Activated effector memory CD4-positive, alpha-beta T cell treated with Interleukin-2 at 50 U/mL for 16 hours (primary cell): Measurements from ENCODE around the gene CFHR5.
"Not testable (repeated sequence)": the region's sequence is repeated elsewhere in the genome, so short reads cannot be mapped to it uniquely, and the experiment has no call there.

Experiments
- DNase-seq: peaks from one replicate; pipeline ENCODE4 v3.0.0-alpha.2; 2020

CFHR5 gene

DNA sequence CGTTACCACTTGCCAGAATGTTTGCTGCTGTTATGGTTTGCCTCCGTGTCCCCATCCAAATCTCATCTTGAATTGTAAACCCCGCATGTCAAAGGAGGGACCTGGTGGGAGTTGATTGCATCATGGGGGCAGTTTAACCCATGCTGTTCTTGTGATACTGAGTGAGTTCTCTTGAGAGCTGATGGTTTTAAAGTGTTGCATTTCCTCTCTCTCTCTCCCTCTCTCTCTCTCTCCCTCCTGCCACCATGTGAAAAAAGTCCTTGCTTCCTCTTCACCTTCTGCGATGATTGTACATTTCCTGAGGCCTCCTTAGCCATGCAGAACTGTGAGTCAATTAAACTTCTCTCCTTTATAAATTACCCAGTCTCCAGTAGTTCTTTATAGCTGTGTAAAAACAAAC, 44.4 kb downstream of the CFHR5 start:
- no peak for DNase-seq

DNA sequence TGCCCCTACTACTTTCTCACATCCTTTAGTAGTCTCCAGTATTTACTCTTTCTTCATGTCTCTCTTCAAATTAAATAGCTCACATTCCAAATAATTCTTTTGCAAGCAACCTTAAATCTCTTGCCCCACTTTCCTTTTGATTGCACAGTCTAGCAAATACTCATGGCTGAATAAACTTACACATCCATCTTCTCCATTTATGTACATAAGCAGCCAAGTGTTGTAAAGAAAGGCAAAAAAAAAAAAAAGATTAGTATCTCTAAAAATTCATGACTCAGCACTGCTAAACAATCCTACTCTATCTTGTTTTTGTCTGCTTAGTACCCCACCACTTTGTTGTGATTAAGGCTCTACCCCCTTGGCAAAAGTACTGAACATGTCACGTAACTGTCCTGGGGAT, 47.1 kb downstream of the CFHR5 start:
- DNase-seq: no peak

DNA sequence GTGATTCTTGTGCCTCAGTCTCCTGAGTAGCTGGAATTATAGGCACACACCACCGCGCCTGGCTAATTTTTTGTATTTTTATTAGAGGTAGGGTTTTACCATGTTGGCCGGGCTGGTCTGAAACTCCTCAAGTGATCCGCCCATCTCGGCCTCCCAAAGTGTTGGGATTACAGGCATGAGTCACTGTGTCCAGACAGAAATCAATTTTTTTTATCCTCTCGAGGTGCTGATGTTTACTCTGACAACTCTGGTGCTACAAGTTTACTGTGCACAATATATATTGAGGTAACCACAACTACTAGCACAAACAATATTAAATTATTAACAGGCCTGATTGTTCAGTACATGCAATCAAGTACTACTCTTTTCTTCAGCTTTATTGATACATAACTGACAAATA, 50.0 kb downstream of the CFHR5 start:
- no peak for DNase-seq

DNA sequence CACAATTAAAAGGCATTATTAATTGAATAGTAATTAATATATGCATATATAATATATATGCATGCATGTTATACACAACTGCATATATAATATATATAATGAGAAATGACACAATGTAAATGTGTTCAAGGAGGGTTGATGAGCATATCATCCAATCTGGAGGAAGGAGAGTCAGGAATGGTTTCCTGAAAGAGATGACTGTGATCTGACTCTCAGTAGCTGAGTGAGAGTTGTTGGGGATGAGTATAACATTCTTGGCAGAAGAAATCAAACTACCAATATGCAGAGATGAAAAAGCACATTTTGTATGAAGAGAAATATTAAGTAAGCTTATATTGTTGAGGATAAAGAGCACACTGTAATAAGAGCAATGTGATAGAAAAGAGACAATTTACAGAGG, 52.4 kb downstream of the CFHR5 start:
- no peak for DNase-seq

DNA sequence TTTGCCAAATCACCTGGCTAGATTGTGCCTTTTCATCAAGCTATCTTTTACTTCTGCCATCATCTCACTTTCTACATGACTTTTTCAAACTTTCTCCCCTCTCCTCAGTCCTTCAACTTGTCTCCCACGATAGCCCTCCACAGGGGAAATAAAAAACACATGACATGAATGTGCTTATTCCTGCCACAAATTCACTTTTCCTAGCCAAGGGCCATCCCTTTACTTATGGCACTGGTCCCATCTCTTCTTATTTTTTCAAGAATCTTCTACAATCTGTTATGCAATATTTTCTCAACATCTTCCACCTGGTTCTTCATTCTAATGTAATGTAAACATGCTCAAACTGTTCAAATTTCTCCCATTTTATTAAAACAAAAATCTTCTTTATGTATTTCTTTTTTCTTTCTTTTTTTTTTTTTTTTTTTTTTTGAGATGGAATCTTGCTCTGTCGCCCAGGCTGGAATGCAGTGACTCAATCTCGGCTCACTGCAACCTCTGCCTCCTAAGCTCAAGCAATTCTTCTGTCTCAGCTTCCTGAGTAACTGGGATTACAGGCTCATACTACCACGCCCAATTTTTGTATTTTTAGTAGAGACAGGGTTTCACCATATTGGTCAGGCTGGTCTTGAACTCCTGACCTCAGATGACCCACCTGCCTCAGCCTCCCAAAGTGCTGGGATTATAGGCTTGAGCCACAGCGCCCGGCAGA, 57.4 kb downstream of the CFHR5 start:
- DNase-seq: not testable (repeated sequence)

DNA sequence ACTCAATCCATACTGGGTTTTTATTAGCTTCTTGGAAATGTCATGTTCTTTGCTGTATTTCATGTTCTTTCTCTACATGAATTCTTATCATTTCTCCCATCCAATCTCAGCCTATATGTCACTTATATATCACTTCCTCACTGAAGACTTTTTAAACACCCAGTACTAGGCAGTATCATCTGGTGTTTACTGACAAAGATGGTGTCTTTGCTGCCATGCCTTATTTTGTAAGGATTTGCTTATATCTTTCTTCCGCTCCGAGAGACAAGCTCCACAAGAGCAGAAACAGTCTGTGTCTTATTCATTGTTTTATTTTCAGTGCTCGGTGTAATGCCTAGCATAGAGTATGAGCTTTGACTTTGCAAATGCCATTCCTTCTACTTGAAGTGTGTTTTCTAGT, 59.5 kb downstream of the CFHR5 start:
- DNase-seq: no peak

DNA sequence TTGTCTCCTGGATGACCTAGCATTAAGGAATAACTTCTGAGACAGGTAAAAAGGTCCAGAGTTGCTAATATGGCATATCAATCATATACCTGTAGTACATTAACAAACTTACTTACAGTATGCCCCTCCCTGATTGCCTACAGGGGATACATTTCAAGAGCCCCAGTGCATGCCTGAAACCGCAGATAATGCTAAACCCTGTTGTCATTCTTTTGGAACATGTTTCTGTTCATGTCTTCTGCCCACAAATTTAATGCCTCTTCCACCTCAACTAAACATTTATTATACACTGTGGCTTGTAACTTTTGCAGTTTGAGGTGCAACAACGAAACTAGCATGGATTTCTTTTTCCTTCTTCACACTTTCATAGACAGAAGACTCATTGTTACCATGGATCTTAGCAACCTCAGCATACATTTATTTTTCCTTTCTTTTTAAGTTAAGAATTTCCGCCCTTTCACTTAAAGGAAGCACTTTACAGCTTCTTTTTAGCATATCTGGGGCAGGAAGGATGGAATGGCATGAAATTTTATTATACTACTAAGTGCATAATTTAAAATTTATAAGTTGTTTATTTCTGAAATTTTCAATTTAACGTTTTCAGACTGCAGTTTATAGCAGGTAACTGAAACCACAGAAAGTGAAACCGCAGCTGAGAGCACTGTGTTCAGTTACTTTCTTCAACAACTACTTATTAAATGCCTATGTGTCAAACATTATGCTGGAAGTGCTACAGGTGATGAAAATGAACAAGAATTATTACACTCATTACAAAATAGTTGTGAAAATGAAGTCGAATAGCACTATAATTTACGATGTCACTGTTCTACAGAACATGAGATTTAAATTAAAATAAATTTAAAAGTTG, 64.4 kb downstream of the CFHR5 start:
- DNase-seq: no peak

DNA sequence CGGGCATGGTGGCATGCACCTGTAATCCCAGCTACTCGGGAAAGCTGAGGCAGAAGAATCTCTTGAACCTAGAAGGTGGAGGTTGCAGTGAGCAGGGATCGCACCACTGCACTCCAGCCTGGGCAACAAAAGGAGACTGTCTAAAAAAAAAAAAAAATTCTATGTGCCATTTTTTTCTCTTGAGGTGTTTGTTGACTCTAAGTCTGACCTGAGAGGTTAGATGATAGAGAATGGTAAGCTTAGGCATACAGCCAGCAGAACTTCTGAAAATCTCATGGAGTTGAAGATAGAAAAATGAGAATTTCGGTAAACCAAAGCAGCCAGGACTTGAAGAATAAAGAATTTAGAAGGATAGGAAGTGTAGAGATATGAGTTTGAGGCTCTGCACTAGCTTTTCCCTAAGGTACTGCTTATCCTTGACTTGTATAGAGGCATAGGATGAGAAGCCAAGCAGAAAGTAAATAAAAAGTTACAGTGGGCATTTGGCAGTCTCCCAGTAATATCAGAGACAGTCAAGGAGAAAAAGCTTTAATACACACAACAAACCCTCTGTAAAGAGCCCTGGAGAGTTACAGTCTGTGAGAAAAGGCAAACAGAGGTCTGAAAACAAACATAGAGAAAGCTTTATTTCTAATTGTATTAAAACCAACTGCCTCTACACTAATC, 65.5 kb downstream of the CFHR5 start:
- no peak for DNase-seq

DNA sequence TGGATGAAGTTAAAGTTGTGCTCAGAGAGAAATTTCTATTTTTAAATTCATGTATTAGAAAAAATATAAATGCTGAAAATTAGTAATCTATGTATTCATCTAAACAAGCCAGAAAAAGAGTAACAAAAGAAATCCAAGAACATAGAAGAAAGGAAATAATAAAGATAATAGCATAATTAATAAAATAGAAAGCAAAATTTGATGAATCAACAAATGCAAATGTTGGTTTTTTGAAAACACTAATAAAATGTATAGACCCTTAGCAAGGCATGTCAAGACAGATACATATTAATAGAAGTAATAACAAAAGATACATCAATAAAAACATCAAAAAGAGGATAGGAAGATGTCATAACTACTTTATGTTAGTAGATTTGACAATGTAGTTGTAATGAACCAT, 71.7 kb downstream of the CFHR5 start:
- no peak for DNase-seq
